HepG2 (cell line): ENCODE data around the gene PAIP2. TPM values are rescaled to one million over a fixed set of nuclear protein-coding genes. Genes with fewer than 3 reads are reported as not detected.

Source experiments
- CEBPB ChIP-seq: IDR thresholded peaks from 2 replicates; pipeline ENCODE4 v1.6.1; 2011; ENCODE audit warnings: low read depth, low read length, improper control_type of control experiment, borderline replicate concordance
- KDM2A ChIP-seq: sonication (generic); formaldehyde crosslinking; IDR thresholded peaks from 2 replicates; pipeline ENCODE4 v1.4.0; 2020; ENCODE audit warnings: low read depth, missing genetic modification reagents, borderline replicate concordance
- MAFK ChIP-seq, 2 experiments: IDR thresholded peaks in 1 of 2; conservative IDR thresholded peaks in 1 of 2; 2 replicates each; pipeline ENCODE4 v1.6.1; 2011; ENCODE audit warnings: improper control_type of control experiment in 2 of 2, low read length in 2 of 2
- MTA1 ChIP-seq: sonication (generic); formaldehyde crosslinking; IDR thresholded peaks from 2 replicates; pipeline ENCODE4 v1.4.0; 2020; ENCODE audit warnings: missing genetic modification reagents, mild to moderate bottlenecking, borderline replicate concordance
- NBN ChIP-seq: fragments of 450-650 bp; conservative IDR thresholded peaks from 2 replicates; pipeline ENCODE4 v1.6.1; 2017
- NCOR1 ChIP-seq: fragments of 200-600 bp; sonication (generic); IDR thresholded peaks from 2 replicates; pipeline ENCODE4 v1.7.0; 2017; ENCODE audit warnings: antibody characterized with exemption, low read length, borderline replicate concordance
- NONO ChIP-seq, 2 experiments: fragments of 450-650 bp in 1 of 2; sonication (generic) in 1 of 2; formaldehyde crosslinking in 1 of 2; IDR thresholded peaks in 1 of 2; conservative IDR thresholded peaks in 1 of 2; 2 replicates each; pipeline versions ENCODE4 v1.6.1 to v1.8.0; 2017 to 2022; ENCODE audit warnings: mild to moderate bottlenecking in 1 of 2, missing genetic modification reagents in 1 of 2, moderate library complexity in 1 of 2
- PAWR ChIP-seq: sonication (generic); formaldehyde crosslinking; IDR thresholded peaks from 2 replicates; pipeline ENCODE4 v1.4.0; 2020; ENCODE audit warnings: missing genetic modification reagents, mild to moderate bottlenecking, borderline replicate concordance
- PRDM10 ChIP-seq: sonication (generic); formaldehyde crosslinking; IDR thresholded peaks from 2 replicates; pipeline ENCODE4 v1.4.0; 2020; ENCODE audit warnings: low read depth, missing genetic modification reagents
- SCMH1 ChIP-seq: sonication (generic); formaldehyde crosslinking; IDR thresholded peaks from 2 replicates; pipeline ENCODE4 v1.9.0; 2021; ENCODE audit warnings: missing genetic modification reagents, mild to moderate bottlenecking, borderline replicate concordance
- SIN3B ChIP-seq: fragments of 150-350 bp; IDR thresholded peaks from 2 replicates; pipeline ENCODE4 v1.6.1; 2014; ENCODE audit warnings: low read length
- TARDBP ChIP-seq: sonication (generic); formaldehyde crosslinking; IDR thresholded peaks from 2 replicates; pipeline ENCODE4 v1.8.0; 2022; ENCODE audit warnings: mild to moderate bottlenecking, missing genetic modification reagents
- TCF12 ChIP-seq, 2 experiments: fragments of 450-650 bp in 1 of 2; sonication (generic) in 1 of 2; formaldehyde crosslinking in 1 of 2; IDR thresholded peaks; 2 replicates each; pipeline versions ENCODE4 v1.6.1 to v1.8.0; 2017 to 2022; ENCODE audit warnings: antibody characterized with exemption in 1 of 2, mild to moderate bottlenecking in 1 of 2, missing genetic modification reagents in 1 of 2, moderate library complexity in 1 of 2
- TEAD2 ChIP-seq: sonication (generic); formaldehyde crosslinking; IDR thresholded peaks from 2 replicates; pipeline ENCODE4 v1.9.0; 2021; ENCODE audit warnings: missing genetic modification reagents
- ZBED4 ChIP-seq: sonication (generic); formaldehyde crosslinking; IDR thresholded peaks from 2 replicates; pipeline ENCODE4 v1.4.0; 2020; ENCODE audit warnings: missing genetic modification reagents, borderline replicate concordance
- ZBTB7B ChIP-seq: sonication (generic); formaldehyde crosslinking; IDR thresholded peaks from 2 replicates; pipeline ENCODE4 v1.4.0; 2020; ENCODE audit warnings: missing genetic modification reagents
- ZNF329 ChIP-seq: sonication (generic); formaldehyde crosslinking; IDR thresholded peaks from 2 replicates; pipeline ENCODE4 v1.9.0; 2021; ENCODE audit warnings: low read depth, mild to moderate bottlenecking, missing genetic modification reagents
- ZNF362 ChIP-seq: sonication (generic); formaldehyde crosslinking; IDR thresholded peaks from 2 replicates; pipeline ENCODE4 v1.4.0; 2020; ENCODE audit warnings: missing genetic modification reagents, mild to moderate bottlenecking, borderline replicate concordance
- ZNF816 ChIP-seq: sonication (generic); formaldehyde crosslinking; IDR thresholded peaks from 2 replicates; pipeline ENCODE4 v1.8.0; 2022; ENCODE audit warnings: missing genetic modification reagents, mild to moderate bottlenecking, borderline replicate concordance
- polyA plus RNA-seq, 8 experiments: library from polyadenylated mRNA; depleted of rRNA in 3 of 8; stranded (reverse) in 7 of 8; unstranded in 1 of 8; fragments of >200 nt; fragmentation: Illumina TruSeq in 4 of 8; extraction: Trizol in 4 of 8; gene quantifications; 2 replicates each; pipeline versions ENCODE4 v1.2.1 to v1.2.3, GENCODE V29; 2011 to 2016; ENCODE audit warnings: low read depth in 4 of 8, missing spikeins in 1 of 8, mixed read lengths in 1 of 8; ENCODE audit not compliant: insufficient read depth in 1 of 8
- total RNA-seq, 5 experiments: library from RNA; depleted of rRNA; stranded (reverse); fragments of >200 nt; fragmentation: Illumina TruSeq; extraction: Trizol; gene quantifications; 2 replicates each; pipeline ENCODE4 v1.2.3, GENCODE V29; 2016; ENCODE audit warnings: low read depth in 1 of 5

Gene PAIP2
- total and polyA plus RNA-seq, 2 of the 13 experiments (the other 11 are each of a cell fraction or from before 2014, with no cell fraction given) = 61.5 to 76.3 TPM

GRCh38 chr5:139385061-139386049, 43.7 kb downstream of the PAIP2 start (continued):
- TF ChIP-seq ZBED4 (CRISPR knock-in tag) = peak; percentile 29; the same call in 1 of the 2 replicates
- no peak for TF ChIP-seq ZNF816 (CRISPR knock-in tag)
- TF ChIP-seq MTA1 (CRISPR knock-in tag) = no peak
- no peak for TF ChIP-seq PAWR (CRISPR knock-in tag)
- TF ChIP-seq TCF12 (IDR thresholded peaks at IDR 0.05) = no peak
- no peak for TF ChIP-seq TCF12 (CRISPR knock-in tag; IDR thresholded peaks at IDR 0.05)
- TF ChIP-seq ZNF329 (CRISPR knock-in tag) = no peak
- no peak for TF ChIP-seq ZNF362
- no peak for TF ChIP-seq TARDBP
- TF ChIP-seq PRDM10 (CRISPR knock-in tag) = 0 out of 2 replicates have a peak, but pooled peaks have one; percentile 47
- 0 out of 2 replicates have a peak, but pooled peaks have one; percentile 55 for TF ChIP-seq KDM2A (CRISPR knock-in tag)
- no peak for TF ChIP-seq TEAD2 (CRISPR knock-in tag)
- no peak for TF ChIP-seq MAFK (conservative IDR thresholded peaks at IDR 0.05 in 1 of 2, IDR thresholded peaks at IDR 0.05 in 1 of 2; ENCODE audit: low read length in 2 of 2)
- no peak for TF ChIP-seq NONO (IDR thresholded peaks at IDR 0.05)
- no peak for TF ChIP-seq NONO (CRISPR knock-in tag; conservative IDR thresholded peaks at IDR 0.05)
- no peak for TF ChIP-seq SCMH1
- no peak for TF ChIP-seq NCOR1
- TF ChIP-seq ZBTB7B (CRISPR knock-in tag) = no peak
- no peak for TF ChIP-seq NBN
- no peak for TF ChIP-seq CEBPB
- no peak for TF ChIP-seq SIN3B
